Neural cell (in vitro differentiated cells): ENCODE data around the gene CCDC74B. TPM values are rescaled to one million over a fixed set of nuclear protein-coding genes. Genes with fewer than 3 reads are reported as not detected.
"Not testable (repeated sequence)": the region's sequence is repeated elsewhere in the genome, so short reads cannot be mapped to it uniquely, and the experiment has no call there.

Source experiments
- H2AFZ ChIP-seq: fragments of 200-600, 300-800 bp; sonication (generic), shearing (Covaris generic); 2 replicates; pipeline ENCODE4 v1.6.0; 2014; ENCODE audit warnings: low read depth, mild to moderate bottlenecking, antibody characterized with exemption, low read length, moderate library complexity
- H3F3A ChIP-seq: fragments of 200-600 bp; shearing (Covaris generic); 2 replicates; pipeline ENCODE4 v1.6.1; 2016; ENCODE audit warnings: mild to moderate bottlenecking, moderate library complexity, mixed read lengths, antibody characterized with exemption, low read length; ENCODE audit not compliant: insufficient read depth, poor library complexity, severe bottlenecking
- H3K27ac ChIP-seq: fragments of 200-600, 300-800 bp; sonication (generic), shearing (Covaris generic); 2 replicates; pipeline ENCODE4 v1.5.1; 2014; ENCODE audit warnings: mild to moderate bottlenecking, low read length, moderate library complexity
- H3K27me3 ChIP-seq: fragments of 300-800, 200-600 bp; sonication (generic), shearing (Covaris generic); 2 replicates; pipeline ENCODE4 v1.6.0; 2014; ENCODE audit warnings: mild to moderate bottlenecking, low read depth, low read length, moderate library complexity; ENCODE audit not compliant: insufficient read depth
- H3K36me3 ChIP-seq: fragments of 300-800, 200-600 bp; sonication (generic), shearing (Covaris generic); 2 replicates; pipeline ENCODE4 v1.5.1; 2014; ENCODE audit warnings: mild to moderate bottlenecking, antibody characterized with exemption, low read length, moderate library complexity; ENCODE audit not compliant: insufficient read depth
- H3K4me2 ChIP-seq: fragments of 300-800, 200-600 bp; sonication (generic), shearing (Covaris generic); 2 replicates; pipeline ENCODE4 v1.6.0; 2014; ENCODE audit warnings: mild to moderate bottlenecking, low read length
- H3K4me3 ChIP-seq: fragments of 300-800, 200-600 bp; sonication (generic), shearing (Covaris generic); 2 replicates; pipeline ENCODE4 v1.5.1; 2014; ENCODE audit warnings: mild to moderate bottlenecking, low read length, moderate library complexity
- H3K79me2 ChIP-seq: fragments of 200-600 bp; shearing (Covaris generic); replicated peaks from 2 replicates; pipeline ENCODE4 v1.6.0; 2014; ENCODE audit warnings: mild to moderate bottlenecking, low read length, moderate library complexity; ENCODE audit not compliant: insufficient read depth
- H3K9ac ChIP-seq: fragments of 300-800, 200-600 bp; sonication (generic), shearing (Covaris generic); 2 replicates; pipeline ENCODE4 v1.6.1; 2016; ENCODE audit warnings: mild to moderate bottlenecking, low read length, mixed read lengths
- H3K9me2 ChIP-seq: fragments of 200-600 bp; shearing (Covaris generic); 2 replicates; pipeline ENCODE4 v1.6.1; 2016; ENCODE audit warnings: mild to moderate bottlenecking, low read length, mixed read lengths; ENCODE audit not compliant: insufficient read depth
- H3K9me3 ChIP-seq: fragments of 200-600, 300-800 bp; sonication (generic), shearing (Covaris generic); 2 replicates; pipeline ENCODE4 v1.6.1; 2016; ENCODE audit warnings: mild to moderate bottlenecking, mixed run types, low read length, moderate library complexity, mixed read lengths
- H4K20me1 ChIP-seq: fragments of 200-600 bp; shearing (Covaris generic); 2 replicates; pipeline ENCODE4 v1.6.1; 2016; ENCODE audit warnings: mild to moderate bottlenecking, mixed run types; ENCODE audit not compliant: insufficient read depth
- EP300 ChIP-seq: fragments of 450-650 bp; conservative IDR thresholded peaks from 2 replicates; pipeline ENCODE4 v1.6.1; 2014; ENCODE audit warnings: antibody characterized with exemption, mild to moderate bottlenecking, moderate library complexity; ENCODE audit not compliant: poor library complexity, severe bottlenecking
- EZH2 ChIP-seq: fragments of 200-600, 300-800 bp; shearing (Covaris generic), sonication (generic); IDR thresholded peaks from 2 replicates; pipeline ENCODE4 v1.6.1; 2014; ENCODE audit warnings: antibody characterized with exemption, low read length, borderline replicate concordance, mild to moderate bottlenecking; ENCODE audit not compliant: insufficient read depth, poor library complexity, severe bottlenecking
- MXI1 ChIP-seq: fragments of 450-650 bp; conservative IDR thresholded peaks from 2 replicates; pipeline ENCODE4 v1.6.1; 2014; ENCODE audit warnings: antibody characterized with exemption, mild to moderate bottlenecking; ENCODE audit not compliant: poor library complexity, severe bottlenecking
- RAD21 ChIP-seq: fragments of 450-650 bp; conservative IDR thresholded peaks from 2 replicates; pipeline ENCODE4 v1.6.1; 2014; ENCODE audit warnings: antibody characterized with exemption, mild to moderate bottlenecking, moderate library complexity
- SMC3 ChIP-seq: fragments of 450-650 bp; conservative IDR thresholded peaks from 2 replicates; pipeline ENCODE4 v1.6.1; 2014; ENCODE audit warnings: antibody characterized with exemption, mild to moderate bottlenecking, moderate library complexity; ENCODE audit not compliant: poor library complexity
- TAF1 ChIP-seq: IDR thresholded peaks from 2 replicates; pipeline ENCODE4 v1.6.1; 2012; ENCODE audit warnings: low read depth
- polyA plus RNA-seq: library from polyadenylated mRNA; depleted of rRNA; stranded (reverse); fragments of >200 nt; gene quantifications from 2 replicates; pipeline ENCODE4 v1.2.3, GENCODE V29; 2014
- TF ChIP-seq, protein P1 (sequence below): fragments of 450-650 bp; IDR thresholded peaks from 2 replicates; pipeline ENCODE4 v1.5.1; 2014; ENCODE audit warnings: antibody characterized with exemption, mild to moderate bottlenecking, moderate library complexity; ENCODE audit not compliant: poor library complexity, severe bottlenecking
- TF ChIP-seq, protein P2 (sequence below): IDR thresholded peaks from 2 replicates; pipeline ENCODE4 v1.6.1; 2012; ENCODE audit warnings: borderline replicate concordance

The CCDC74B gene
- polyA plus RNA-seq, 1 donor from 2014 or later, result 24.2 TPM

DNA sequence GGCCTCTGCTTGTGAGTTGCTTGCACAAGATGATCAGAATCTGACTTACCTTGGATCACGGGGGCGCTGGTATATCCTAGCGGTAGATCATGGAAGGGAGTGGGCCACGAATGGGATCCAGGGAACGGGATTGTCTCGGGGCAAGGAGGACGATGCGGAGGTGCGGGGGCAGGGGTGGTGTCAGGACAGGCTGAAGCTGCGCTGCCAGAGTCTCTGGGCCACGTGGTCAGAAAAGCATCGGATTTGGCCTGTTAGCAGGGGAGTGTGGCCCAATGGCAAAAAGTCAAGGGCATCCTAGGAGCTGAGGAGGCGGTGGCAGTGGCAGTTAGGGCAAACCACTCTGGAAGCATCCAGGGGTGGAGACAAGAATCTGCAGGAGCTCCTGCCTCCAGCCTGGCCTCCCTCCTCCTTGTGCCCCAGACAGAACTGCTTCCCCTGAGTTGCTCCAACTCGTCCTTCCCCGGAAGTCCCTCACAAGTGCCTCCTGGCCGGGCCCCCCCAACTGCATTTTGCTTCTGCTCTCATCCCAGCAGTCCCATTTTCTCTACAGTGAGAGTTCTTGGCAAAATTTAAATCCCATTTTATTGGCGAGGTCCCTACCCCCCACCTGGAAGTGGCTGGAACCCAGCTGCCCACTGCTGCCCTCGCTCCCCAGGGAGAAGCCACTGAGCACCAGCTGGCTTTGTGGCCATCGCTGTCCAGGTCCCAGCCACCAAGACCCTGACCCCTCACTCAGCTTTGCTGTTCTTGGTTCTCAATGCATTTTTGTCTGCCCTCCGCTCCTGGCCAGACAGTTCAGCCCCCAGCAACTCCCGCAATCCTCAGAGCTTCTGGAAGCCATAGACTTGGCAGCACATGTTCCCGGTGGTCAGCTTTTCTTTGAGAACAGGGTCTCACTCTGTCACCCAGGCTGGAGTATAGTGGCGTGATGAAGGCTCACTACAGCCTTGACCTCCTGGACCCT lies 5.6 kb upstream of the CCDC74B start:
- no peaks in the 10 kb centered on the region for H3K9me2 ChIP-seq
- TF ChIP-seq, protein P1, sequence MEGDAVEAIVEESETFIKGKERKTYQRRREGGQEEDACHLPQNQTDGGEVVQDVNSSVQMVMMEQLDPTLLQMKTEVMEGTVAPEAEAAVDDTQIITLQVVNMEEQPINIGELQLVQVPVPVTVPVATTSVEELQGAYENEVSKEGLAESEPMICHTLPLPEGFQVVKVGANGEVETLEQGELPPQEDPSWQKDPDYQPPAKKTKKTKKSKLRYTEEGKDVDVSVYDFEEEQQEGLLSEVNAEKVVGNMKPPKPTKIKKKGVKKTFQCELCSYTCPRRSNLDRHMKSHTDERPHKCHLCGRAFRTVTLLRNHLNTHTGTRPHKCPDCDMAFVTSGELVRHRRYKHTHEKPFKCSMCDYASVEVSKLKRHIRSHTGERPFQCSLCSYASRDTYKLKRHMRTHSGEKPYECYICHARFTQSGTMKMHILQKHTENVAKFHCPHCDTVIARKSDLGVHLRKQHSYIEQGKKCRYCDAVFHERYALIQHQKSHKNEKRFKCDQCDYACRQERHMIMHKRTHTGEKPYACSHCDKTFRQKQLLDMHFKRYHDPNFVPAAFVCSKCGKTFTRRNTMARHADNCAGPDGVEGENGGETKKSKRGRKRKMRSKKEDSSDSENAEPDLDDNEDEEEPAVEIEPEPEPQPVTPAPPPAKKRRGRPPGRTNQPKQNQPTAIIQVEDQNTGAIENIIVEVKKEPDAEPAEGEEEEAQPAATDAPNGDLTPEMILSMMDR, result no peak
- TF ChIP-seq EZH2 (no peak), SMC3 (no peak), TAF1 (no peak), EP300 (no peak), RAD21 (no peak), MXI1 (no peak)
- TF ChIP-seq, protein P2, sequence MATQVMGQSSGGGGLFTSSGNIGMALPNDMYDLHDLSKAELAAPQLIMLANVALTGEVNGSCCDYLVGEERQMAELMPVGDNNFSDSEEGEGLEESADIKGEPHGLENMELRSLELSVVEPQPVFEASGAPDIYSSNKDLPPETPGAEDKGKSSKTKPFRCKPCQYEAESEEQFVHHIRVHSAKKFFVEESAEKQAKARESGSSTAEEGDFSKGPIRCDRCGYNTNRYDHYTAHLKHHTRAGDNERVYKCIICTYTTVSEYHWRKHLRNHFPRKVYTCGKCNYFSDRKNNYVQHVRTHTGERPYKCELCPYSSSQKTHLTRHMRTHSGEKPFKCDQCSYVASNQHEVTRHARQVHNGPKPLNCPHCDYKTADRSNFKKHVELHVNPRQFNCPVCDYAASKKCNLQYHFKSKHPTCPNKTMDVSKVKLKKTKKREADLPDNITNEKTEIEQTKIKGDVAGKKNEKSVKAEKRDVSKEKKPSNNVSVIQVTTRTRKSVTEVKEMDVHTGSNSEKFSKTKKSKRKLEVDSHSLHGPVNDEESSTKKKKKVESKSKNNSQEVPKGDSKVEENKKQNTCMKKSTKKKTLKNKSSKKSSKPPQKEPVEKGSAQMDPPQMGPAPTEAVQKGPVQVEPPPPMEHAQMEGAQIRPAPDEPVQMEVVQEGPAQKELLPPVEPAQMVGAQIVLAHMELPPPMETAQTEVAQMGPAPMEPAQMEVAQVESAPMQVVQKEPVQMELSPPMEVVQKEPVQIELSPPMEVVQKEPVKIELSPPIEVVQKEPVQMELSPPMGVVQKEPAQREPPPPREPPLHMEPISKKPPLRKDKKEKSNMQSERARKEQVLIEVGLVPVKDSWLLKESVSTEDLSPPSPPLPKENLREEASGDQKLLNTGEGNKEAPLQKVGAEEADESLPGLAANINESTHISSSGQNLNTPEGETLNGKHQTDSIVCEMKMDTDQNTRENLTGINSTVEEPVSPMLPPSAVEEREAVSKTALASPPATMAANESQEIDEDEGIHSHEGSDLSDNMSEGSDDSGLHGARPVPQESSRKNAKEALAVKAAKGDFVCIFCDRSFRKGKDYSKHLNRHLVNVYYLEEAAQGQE, result no peak
- H3K27ac ChIP-seq, result no peak overlapping the region
- H3K79me2 ChIP-seq, result no peaks in the 10 kb centered on the region
- H3K27me3 ChIP-seq, result no peaks in the 10 kb centered on the region
- no peaks in the 10 kb centered on the region for H3K9me3 ChIP-seq
- H3K9ac ChIP-seq, result no peak overlapping the region
- no peak overlapping the region for H3K4me2 ChIP-seq
- no peak overlapping the region for H3K4me3 ChIP-seq
- H2AFZ ChIP-seq, result no peak overlapping the region
- no peaks in the 10 kb centered on the region for H3K36me3 ChIP-seq
- H3F3A ChIP-seq, result no peaks in the 10 kb centered on the region
- no peaks in the 10 kb centered on the region for H4K20me1 ChIP-seq

DNA sequence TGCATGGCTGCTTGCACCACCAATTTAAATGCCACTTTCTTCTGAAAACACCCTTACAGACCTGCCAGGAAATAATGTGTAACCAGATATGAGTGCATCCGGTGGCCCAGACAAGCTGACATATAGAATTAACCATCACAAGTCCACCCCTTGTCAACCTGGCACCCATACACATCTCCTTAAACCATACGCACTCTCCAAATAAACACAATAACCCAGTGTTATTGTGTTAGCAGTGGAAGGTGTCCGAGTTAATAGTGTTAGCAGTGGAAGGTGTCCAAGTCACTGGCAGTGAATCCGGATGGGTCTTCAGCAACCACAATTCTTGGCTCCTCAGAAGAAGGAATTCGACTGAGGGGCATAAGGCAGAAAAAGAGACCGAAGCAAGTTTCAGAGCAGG lies 3.6 kb upstream of the CCDC74B start:
- H3K4me3 ChIP-seq, H3K79me2 ChIP-seq, H2AFZ ChIP-seq, H4K20me1 ChIP-seq, H3K4me2 ChIP-seq, H3K27me3 ChIP-seq, H3F3A ChIP-seq, H3K36me3 ChIP-seq, H3K9ac ChIP-seq, H3K9me2 ChIP-seq, H3K27ac ChIP-seq, H3K9me3 ChIP-seq: not testable (repeated sequence)

DNA sequence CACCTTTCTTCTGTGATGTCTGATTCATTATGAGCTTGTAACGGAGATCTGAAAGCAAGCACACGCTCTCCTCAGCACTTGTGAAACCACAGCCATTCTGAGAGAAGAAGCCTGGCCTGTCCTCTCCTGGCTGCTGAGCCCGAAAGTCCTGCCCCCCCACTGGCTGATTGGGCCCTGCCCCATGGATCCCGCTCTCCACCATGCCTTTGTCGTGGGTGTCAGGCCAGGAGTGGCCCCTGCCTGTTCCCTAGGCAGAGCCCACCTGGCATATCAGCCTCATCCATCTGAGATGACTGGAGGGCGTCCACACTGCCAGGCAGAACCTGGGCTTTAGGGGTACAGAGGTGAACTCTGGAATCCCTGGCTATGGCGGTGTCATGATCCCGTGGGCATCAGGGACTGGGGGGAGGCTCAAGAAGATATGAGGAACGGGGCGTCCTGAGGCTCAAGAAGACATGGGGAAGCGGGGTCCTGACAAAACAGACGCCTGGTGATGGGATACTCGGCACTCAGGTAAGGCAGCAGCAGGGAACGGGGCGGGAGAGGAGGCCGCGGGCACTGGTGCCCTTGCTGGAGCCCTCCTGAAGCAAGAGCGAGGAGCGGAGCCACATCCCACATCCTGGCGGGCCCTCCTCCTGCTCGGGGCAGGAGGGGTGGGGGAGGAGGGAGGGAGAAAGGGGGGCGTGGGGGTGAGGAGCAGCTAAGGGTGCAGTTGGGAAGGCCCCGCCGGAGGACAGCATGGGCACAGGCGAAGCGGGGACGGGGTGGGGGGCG lies 1.5 kb downstream of the CCDC74B start:
- not testable (repeated sequence) for H3K4me2 ChIP-seq, H3K36me3 ChIP-seq

DNA sequence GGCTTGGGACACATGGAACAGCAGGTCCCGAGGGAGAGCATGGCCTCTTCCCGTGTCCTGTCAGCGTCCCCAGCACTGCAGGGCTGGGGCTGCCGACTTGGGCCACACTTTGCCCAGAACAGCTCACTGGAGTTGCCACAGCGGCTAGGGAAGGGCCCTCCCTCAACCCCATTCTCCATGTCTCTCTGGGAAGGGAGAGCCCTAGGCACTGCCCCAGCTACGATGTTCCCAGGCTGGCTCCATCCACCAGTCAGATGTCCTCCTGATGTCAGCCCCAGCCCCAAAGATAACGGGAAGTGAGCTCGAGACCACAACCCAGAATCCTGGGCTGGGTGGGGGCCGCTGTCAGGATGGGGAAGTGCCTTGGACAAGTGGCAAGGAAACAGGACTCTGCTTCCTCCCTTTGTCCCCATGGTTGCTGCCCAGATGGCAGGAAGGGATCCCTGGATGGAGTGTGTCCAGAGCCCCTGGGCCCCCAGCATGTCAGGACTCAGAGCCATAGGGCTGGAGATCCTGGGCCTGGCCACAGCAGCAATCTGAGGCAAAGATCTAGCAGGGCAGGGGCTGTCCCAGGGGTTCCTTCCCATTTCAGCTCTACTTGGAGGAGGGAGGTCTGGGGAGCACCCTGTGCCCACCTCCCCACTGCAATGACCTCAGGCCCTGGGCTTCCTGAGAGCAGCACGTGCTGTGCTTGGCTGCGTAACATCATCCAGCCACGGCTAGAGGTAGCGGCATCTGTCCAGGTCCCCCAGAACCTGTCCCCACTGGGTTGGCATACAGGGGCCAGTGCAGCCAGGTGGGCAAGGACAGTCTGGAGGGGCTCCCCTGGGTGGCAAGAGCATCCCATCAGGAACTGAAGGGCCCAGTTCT lies 2.3 kb downstream of the CCDC74B start:
- H3K9me2 ChIP-seq, H3F3A ChIP-seq, H3K27ac ChIP-seq, H3K9ac ChIP-seq, H3K9me3 ChIP-seq, H3K4me3 ChIP-seq, H4K20me1 ChIP-seq, H3K4me2 ChIP-seq, H2AFZ ChIP-seq, H3K27me3 ChIP-seq, H3K36me3 ChIP-seq, H3K79me2 ChIP-seq: not testable (repeated sequence)

More for the DNA sequence above, 1.5 kb downstream of the CCDC74B start:
- H3K79me2 ChIP-seq, H3K27ac ChIP-seq, H4K20me1 ChIP-seq, H3K9ac ChIP-seq, H3K9me2 ChIP-seq, H2AFZ ChIP-seq, H3K4me3 ChIP-seq, H3F3A ChIP-seq, H3K9me3 ChIP-seq, H3K27me3 ChIP-seq: not testable (repeated sequence)
